Stimulated activated naive CD8-positive, alpha-beta T cell treated with anti-CD3 and anti-CD28 coated beads, Interleukin-15, Interleukin-2, amounts not matched to agents 100 ng/mL and 50 ng/mL, for 24 hours (primary cell): ENCODE measurements around the gene A3GALT2.
"Not testable (repeated sequence)": the region's sequence is repeated elsewhere in the genome, so short reads cannot be mapped to it uniquely, and the experiment has no call there.

Experiments
- H3K27ac Mint-ChIP-seq: one replicate; pipeline ENCODE4 v1.8.0; 2021; ENCODE audit warnings: mild to moderate bottlenecking, mixed read lengths
- H3K27me3 Mint-ChIP-seq: one replicate; pipeline ENCODE4 v1.8.0; 2021; ENCODE audit warnings: mixed read lengths
- H3K36me3 Mint-ChIP-seq: one replicate; pipeline ENCODE4 v1.8.0; 2021; ENCODE audit warnings: low read depth, mixed read lengths
- H3K4me1 Mint-ChIP-seq: one replicate; pipeline ENCODE4 v1.8.0; 2021; ENCODE audit warnings: low read depth, mixed read lengths
- H3K4me3 Mint-ChIP-seq: one replicate; pipeline ENCODE4 v1.8.0; 2021; ENCODE audit warnings: mild to moderate bottlenecking, mixed read lengths
- H3K9me3 Mint-ChIP-seq: one replicate; pipeline ENCODE4 v1.8.0; 2021; ENCODE audit warnings: mixed read lengths

A3GALT2 gene

DNA sequence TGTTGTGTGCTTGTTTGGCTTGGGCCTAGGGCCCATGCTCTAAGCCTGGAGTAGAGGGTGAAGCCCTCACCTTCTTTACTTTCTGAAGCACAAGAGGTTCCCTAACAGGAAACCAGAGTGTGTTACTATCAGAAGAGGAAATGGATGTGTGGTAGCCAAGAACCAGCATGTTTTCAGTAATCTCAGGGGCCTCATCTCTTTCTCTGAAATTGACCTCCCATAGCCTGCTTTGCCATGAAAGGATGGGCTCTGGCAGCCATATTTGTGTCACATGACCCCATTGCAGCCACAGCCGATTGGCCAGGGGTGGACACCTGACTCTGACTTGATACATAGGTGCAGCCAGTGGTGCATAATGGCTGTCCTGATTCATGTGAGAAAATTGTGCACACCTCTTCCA lies 18.6 kb downstream of the A3GALT2 start:
- H3K36me3 Mint-ChIP-seq: no peaks in the 10 kb centered on the region
- H3K9me3 Mint-ChIP-seq: no peaks in the 10 kb centered on the region
- H3K27ac Mint-ChIP-seq: no peak overlapping the region
- H3K4me3 Mint-ChIP-seq: no peak overlapping the region
- H3K27me3 Mint-ChIP-seq: peaks cover 8% of the 10 kb centered on the region
- H3K4me1 Mint-ChIP-seq: peaks cover 17% of the 10 kb centered on the region

DNA sequence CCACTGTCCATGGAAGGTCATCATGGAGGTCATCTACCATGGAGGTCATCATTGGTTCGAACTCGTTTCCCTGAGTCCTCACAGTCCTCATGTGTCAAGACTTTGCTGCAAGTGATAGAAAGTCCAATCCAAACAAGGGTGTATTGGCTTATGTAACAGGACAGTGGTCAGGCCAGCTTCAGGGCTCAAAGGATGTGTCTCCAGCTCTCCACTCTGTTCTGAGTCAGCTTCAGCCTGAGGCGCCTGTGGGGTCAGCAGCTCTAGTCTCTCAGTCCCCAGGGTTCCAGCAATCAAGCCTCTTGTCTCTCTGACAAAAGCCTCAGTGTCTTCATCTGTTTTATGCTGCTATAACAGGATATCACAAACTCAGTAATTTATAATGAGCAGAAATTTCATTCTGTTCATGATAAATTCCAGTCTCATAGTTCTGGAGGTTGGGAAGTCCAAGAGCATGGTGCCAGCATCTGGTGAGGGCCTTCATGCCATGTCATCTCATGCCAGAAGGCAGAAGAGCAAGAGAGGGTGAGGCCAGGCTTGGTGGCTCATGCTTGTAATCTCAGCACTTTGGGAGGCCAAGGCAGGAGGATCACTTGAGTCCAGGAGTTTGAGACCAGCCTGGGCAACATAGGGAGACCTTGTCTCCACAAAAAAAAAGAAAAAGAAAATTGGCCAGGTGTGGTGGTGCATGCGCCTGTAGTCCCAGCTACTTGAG lies 19.5 kb downstream of the A3GALT2 start:
- Mint-ChIP-seq H3K4me3 (no peak overlapping the region), H3K27me3 (peaks cover 8% of the 10 kb centered on the region), H3K9me3 (no peaks in the 10 kb centered on the region), H3K4me1 (peaks cover 17% of the 10 kb centered on the region), H3K27ac (no peak overlapping the region), H3K36me3 (peaks cover 3% of the 10 kb centered on the region)

DNA sequence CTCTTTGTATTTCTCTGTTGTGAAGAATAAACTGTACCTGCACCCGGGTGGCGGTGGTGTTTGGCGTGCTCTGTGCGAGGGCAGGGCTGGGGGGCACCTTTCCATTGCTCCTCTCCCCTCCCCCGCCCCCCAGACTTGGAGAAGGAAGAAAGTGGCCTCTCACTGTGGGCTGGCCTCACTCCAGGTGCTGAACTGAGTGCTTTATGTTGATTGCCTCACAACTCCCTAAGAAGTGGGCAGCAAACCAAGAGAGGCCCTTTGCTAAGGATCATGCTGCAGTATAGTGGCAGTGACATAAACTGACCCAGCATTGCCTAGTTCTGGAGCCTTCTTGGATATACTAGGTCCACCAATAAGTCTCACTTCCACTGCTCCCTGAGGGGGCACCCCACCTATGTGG lies 20.2 kb downstream of the A3GALT2 start:
- peaks cover 14% of the 10 kb centered on the region for H3K4me1 Mint-ChIP-seq
- H3K9me3 Mint-ChIP-seq: no peaks in the 10 kb centered on the region
- H3K4me3 Mint-ChIP-seq: no peak overlapping the region
- H3K27ac Mint-ChIP-seq: no peak overlapping the region
- H3K36me3 Mint-ChIP-seq: peaks cover 4% of the 10 kb centered on the region
- H3K27me3 Mint-ChIP-seq: peaks cover 1% of the 10 kb centered on the region

DNA sequence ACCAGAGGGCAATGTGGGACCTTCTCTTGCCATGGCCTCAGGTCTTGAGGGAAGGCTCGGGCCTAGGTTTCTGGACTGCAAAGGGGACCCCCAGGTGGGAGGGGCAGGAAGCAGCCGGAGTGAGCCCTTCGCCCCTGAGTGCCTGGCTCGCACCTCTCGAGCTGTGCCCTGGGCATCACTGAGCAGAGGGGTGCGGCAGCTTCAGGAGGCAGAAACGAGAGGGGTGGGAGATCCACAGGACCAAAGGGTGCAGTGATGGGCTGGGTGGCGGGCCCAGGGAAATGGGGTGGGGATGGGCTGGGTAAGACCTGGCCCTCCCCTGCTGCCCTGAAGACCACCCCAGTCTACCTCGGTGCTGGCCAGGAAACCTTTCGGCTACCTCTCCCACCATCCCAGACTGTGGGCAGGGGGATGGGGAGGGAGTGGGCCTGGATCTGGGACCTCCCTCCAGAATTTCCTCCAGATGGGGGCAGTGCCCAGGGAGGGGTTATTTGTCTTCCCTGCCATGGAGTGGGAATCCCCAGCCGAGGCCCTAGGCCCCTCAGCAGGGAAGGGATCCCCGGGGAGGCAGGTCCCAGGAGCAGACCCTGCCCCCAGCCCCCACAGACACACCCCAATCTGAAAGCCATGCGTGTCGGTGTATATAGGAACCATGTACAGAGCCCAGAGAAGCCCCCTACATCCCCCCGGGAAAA lies 21.3 kb downstream of the A3GALT2 start:
- H3K36me3 Mint-ChIP-seq: peaks cover 4% of the 10 kb centered on the region
- no peaks in the 10 kb centered on the region for H3K9me3 Mint-ChIP-seq
- H3K27ac Mint-ChIP-seq: no peak overlapping the region
- H3K4me3 Mint-ChIP-seq: no peak overlapping the region
- peaks cover 14% of the 10 kb centered on the region for H3K4me1 Mint-ChIP-seq
- no peaks in the 10 kb centered on the region for H3K27me3 Mint-ChIP-seq

DNA sequence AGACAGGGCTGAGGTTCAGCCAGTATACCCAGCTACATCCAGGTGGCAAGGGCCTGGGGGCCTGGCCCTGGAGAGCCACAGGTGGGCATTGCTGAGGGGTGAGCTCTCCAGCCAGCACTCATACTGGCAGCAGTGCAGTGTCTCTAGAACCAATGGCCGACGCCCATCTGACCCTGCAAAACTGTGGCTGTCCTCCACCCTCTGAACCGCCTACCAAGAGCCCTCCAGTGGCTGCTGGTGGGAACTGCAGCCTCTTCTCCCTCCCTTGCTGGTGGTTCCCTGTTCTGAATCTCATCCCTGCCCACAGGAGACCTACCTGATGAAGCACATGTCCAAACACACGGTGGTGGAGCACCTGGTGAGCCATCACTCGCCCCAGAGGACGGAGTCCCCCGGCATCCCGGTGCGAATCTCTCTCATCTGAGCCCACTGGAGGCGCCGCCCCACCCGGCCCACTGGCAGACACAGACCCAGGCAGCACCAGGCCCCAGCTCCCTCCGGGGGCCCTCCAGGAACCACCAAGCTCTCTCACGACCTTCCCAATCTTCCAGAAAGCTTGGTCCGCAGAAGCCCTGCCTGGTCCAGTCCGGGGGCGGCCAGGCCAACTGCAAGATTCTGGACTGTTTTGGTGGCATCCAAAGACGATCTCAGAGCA lies 22.1 kb downstream of the A3GALT2 start:
- no peaks in the 10 kb centered on the region for H3K27me3 Mint-ChIP-seq
- H3K36me3 Mint-ChIP-seq: peaks cover 4% of the 10 kb centered on the region

DNA sequence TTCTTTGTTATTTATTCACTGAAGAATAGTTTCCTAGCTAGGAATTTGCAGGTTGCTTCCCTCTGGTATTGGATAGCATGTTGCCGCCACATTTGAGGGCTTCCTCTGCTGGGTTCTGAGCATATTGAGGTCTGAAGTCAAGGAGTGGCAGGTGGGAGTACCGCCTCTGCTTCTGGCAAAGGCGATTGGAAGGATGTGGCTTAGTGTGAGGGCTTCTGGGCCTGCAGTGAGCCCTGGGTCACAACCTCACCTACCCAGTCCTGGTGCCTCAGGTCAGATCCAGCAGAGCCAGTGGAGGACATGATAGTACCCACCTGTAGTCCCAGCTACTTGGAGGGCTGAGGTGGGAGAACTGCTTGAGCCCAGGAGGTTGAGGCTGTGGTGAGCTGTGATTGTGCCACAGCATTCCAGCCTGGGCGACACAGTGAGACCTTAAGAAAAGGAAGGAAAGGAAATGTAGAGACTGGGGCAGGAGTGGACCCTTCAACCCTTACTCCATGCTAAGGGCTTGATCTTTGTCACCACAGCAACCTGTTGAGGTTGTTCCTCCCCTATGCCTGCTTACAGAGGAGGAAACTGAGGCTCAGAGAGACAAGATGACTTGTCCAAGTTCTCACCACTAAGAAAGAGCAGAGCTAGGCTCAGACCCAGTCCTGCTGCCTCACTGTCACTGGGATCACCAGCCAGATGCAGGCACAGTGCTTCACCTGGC lies 22.8 kb downstream of the A3GALT2 start:
- Mint-ChIP-seq H3K9me3 (no peaks in the 10 kb centered on the region), H3K27me3 (no peaks in the 10 kb centered on the region), H3K4me1 (peaks cover 10% of the 10 kb centered on the region), H3K36me3 (peaks cover 4% of the 10 kb centered on the region), H3K4me3 (no peak overlapping the region), H3K27ac (no peak overlapping the region)

More for the DNA sequence above, 22.1 kb downstream of the A3GALT2 start:
- peaks cover 14% of the 10 kb centered on the region for H3K4me1 Mint-ChIP-seq
- no peak overlapping the region for H3K4me3 Mint-ChIP-seq
- H3K9me3 Mint-ChIP-seq: no peaks in the 10 kb centered on the region
- no peak overlapping the region for H3K27ac Mint-ChIP-seq

DNA sequence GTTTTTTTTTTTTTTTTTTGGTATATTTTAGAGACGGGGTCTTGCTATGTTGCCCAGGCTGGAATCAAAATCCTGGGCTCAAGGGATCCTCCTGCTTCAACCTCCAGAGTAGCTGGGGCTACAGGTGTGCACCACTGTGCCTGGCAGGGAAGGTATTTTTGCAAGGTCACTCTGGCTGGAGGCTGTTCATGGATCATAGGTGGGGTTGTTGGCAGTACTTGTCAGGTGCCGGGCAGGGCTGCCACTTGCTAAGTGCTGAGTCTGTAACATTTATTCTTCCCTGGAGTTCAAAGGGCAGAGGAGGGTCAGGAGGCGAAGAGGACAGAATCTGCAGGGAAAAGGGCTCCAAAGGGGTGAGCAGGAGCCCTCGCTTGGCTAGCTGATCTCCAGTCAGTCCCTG lies 24.1 kb downstream of the A3GALT2 start:
- Mint-ChIP-seq H3K27ac (no peak overlapping the region), H3K36me3 (peaks cover 4% of the 10 kb centered on the region), H3K27me3 (no peaks in the 10 kb centered on the region), H3K9me3 (no peaks in the 10 kb centered on the region), H3K4me3 (no peak overlapping the region), H3K4me1 (no peaks in the 10 kb centered on the region)

DNA sequence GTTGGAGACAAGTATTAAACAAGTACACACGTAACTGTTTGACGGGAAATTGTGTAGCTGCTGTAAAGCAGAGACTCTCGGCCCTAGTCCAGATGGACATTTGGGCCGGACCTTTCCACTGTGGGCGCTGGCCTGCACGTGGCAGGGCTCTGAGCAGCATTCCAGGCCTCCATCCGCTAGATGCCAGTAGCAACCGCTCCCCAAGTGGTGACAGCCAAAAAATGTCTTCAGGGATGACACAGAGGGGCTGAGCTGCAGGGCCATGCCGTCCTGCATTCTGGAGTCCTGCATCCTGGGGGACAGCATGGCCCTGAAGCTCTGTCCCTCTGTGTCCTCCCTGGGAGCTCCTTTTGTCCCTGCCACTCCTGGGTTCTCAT lies 24.8 kb downstream of the A3GALT2 start:
- no peak overlapping the region for H3K4me3 Mint-ChIP-seq
- peaks cover 4% of the 10 kb centered on the region for H3K36me3 Mint-ChIP-seq
- H3K27ac Mint-ChIP-seq: no peak overlapping the region
- no peaks in the 10 kb centered on the region for H3K4me1 Mint-ChIP-seq
- no peaks in the 10 kb centered on the region for H3K27me3 Mint-ChIP-seq
- H3K9me3 Mint-ChIP-seq: no peaks in the 10 kb centered on the region

DNA sequence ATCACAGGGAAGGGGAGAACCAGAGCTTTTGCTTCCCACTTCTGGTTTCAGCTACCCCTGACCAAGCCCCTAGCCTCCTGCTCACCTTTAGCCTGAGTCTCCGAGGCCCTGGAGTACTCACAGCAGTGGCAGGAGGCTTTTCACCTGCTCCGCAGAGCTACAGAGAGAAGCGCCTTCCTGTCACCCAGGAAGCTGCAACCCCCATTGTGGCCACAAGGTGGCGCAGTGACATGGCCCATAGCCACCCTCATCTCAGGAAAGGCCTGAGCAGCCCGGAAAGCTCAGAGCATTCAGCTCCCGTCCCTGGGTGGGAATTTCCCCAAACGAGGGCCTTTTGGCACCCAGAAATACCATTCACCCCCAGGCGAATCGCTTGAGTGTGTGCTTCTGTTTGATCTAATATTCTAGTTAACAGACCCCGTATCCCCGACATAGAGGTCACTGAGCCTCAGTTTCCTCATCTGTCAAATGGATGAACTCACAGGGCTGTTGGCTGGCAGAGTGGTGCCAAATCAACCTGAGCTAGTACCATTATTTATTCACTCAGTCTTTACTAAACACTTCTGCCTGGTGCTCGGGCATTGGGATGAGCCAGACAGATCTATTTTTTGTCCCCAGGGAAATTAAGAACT lies 25.3 kb downstream of the A3GALT2 start:
- no peaks in the 10 kb centered on the region for H3K4me1 Mint-ChIP-seq
- no peak overlapping the region for H3K4me3 Mint-ChIP-seq
- H3K27ac Mint-ChIP-seq: no peak overlapping the region
- H3K36me3 Mint-ChIP-seq: peaks cover 4% of the 10 kb centered on the region
- H3K27me3 Mint-ChIP-seq: no peaks in the 10 kb centered on the region
- H3K9me3 Mint-ChIP-seq: no peaks in the 10 kb centered on the region

DNA sequence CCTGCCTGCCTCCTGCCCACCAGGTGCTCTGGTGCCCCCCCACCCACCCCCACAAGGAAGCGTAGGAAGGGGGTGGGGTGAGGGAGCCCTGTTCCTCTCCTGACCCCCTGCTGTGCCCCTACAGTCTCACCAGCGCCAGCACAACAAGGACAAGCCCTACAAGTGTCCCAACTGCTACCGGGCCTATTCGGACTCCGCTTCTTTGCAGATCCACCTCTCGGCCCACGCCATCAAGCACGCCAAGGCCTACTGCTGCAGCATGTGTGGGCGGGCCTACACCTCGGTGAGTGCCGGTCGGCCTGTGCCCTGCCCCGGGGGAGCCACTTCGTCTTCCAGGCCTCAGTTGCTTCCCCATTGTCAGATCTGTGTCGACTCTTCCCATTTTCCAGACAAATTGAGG lies 25.9 kb downstream of the A3GALT2 start:
- no peaks in the 10 kb centered on the region for H3K9me3 Mint-ChIP-seq
- no peaks in the 10 kb centered on the region for H3K27me3 Mint-ChIP-seq
- H3K4me1 Mint-ChIP-seq: no peaks in the 10 kb centered on the region
- no peak overlapping the region for H3K4me3 Mint-ChIP-seq
- H3K27ac Mint-ChIP-seq: no peak overlapping the region
- H3K36me3 Mint-ChIP-seq: peaks cover 4% of the 10 kb centered on the region

DNA sequence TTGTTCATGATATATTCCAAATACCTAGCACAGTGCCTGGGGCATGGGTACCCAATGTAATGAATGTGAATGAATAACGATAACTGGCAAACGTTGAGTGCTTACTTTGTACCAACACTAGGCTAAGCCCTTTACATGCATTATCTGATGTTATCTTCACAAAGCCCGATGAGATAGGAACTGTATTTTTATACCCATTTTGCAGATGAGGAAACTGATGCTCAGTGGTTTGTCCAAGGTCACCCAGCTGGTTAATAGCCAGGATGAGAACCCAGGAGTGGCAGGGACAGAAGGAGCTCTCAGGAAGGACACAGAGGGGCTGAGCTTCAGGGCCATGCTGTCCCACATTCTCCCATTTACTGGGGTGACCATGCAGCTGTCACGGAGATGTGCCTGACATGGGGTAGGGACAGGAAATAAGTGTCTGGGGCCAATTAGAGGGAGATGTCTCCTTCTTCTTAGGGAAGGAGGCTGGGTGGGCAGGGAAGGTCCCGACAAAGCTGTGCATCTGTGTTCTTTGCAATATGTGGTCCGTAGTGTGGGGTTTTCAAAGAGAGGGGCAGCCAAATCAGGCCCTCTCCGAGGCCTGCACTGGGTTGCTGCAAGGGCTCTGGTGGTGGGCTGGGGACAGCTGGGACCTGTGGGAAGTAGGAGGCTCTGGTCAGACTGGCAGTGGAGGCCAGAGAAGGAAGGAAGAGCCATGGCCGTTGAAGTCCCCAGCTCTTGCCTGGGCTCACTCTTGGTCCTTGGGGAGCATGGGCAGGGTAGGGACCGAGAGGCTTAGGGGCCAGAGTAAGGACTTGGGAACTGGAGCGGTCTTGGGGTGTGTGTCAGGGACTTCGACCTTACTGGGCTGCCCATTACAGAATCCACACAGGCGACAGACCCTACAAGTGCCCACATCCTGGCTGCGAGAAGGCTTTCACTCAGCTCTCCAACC lies 26.6 kb downstream of the A3GALT2 start:
- Mint-ChIP-seq H3K4me1 (no peaks in the 10 kb centered on the region), H3K36me3 (peaks cover 8% of the 10 kb centered on the region), H3K9me3 (no peaks in the 10 kb centered on the region), H3K27ac (no peak overlapping the region), H3K4me3 (no peak overlapping the region), H3K27me3 (no peaks in the 10 kb centered on the region)

DNA sequence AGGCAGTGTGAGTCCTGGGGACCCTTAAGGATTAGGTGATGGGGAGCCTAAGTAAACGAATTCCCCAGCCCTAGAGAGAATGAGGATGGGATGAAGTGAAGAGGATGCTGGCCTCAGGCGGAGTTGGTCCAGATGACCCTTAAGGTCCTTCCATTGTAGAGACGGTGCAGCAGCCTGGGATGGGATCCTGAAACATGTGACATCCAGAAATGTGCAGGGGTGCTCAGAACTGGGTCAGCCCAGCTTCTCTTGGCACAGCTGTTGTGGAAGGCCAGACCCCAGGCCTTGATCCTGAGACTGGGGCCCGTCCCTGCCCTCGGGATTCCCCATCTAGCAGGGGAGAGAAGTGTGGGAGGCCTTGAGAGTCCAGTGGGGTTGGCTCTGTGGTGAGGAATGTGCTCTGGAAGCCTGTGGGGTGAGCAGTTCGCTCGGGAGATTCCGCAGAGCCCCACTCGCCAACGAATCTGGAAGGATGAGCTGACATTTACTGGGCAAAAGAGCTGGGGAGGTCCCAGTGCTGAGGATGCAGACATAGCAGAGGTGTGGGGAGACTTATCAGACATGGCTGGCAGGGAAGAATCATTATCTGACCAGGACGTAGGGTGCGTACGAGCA lies 28.1 kb downstream of the A3GALT2 start:
- Mint-ChIP-seq H3K9me3 (no peaks in the 10 kb centered on the region), H3K4me1 (no peaks in the 10 kb centered on the region), H3K36me3 (peaks cover 14% of the 10 kb centered on the region), H3K27me3 (no peaks in the 10 kb centered on the region), H3K27ac (no peak overlapping the region), H3K4me3 (no peak overlapping the region)

DNA sequence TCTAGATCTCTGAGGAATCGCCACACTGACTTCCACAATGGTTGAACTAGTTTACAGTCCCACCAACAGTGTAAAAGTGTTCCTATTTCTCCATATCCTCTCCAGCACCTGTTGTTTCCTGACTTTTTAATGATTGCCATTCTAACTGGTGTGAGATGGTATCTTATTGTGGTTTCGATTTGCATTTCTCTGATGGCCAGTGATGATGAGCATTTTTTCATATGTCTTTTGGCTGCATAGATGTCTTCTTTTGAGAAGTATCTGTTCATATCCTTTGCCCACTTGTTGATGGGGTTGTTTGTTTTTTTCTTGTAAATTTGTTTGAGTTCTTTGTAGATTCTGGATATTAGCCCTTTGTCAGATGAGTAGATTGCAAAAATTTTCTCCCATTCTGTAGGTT lies 30.3 kb downstream of the A3GALT2 start:
- not testable (repeated sequence) for H3K27ac Mint-ChIP-seq, H3K4me1 Mint-ChIP-seq, H3K27me3 Mint-ChIP-seq, H3K9me3 Mint-ChIP-seq, H3K4me3 Mint-ChIP-seq
- peaks cover 11% of the 10 kb centered on the region for H3K36me3 Mint-ChIP-seq

DNA sequence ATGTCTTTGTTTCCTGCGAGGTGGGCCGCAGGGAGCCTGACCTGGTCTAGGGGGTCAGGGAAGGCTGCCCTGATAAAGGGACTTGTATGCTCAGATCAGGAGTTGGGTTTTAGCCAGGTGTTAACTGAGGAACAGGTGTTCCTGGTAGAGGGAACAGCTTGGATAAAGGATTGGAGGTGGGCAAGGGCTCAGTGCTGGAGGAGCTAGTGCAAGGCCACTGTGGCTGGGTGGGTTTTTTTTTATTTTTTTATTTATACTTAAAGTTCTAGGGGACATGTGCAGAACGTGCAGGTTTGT lies 31.1 kb downstream of the A3GALT2 start:
- Mint-ChIP-seq H3K4me1 (no peaks in the 10 kb centered on the region), H3K36me3 (peaks cover 11% of the 10 kb centered on the region), H3K27ac (no peak overlapping the region), H3K9me3 (no peaks in the 10 kb centered on the region), H3K27me3 (no peaks in the 10 kb centered on the region), H3K4me3 (no peak overlapping the region)
